HG02840 (cell line): ENCODE data around the gene OSBPL8.
"Not testable (repeated sequence)": the region's sequence is repeated elsewhere in the genome, so short reads cannot be mapped to it uniquely, and the experiment has no call there.

Experiments used
- ATAC-seq: cut with Tn5 transposase; IDR thresholded peaks from one replicate; pipeline ENCODE4 v1.9.1; 2021; ENCODE audit warnings: mild to moderate bottlenecking, moderate library complexity, moderate number of reproducible peaks; ENCODE audit not compliant: unreplicated experiment, low FRiP score

The OSBPL8 gene

DNA sequence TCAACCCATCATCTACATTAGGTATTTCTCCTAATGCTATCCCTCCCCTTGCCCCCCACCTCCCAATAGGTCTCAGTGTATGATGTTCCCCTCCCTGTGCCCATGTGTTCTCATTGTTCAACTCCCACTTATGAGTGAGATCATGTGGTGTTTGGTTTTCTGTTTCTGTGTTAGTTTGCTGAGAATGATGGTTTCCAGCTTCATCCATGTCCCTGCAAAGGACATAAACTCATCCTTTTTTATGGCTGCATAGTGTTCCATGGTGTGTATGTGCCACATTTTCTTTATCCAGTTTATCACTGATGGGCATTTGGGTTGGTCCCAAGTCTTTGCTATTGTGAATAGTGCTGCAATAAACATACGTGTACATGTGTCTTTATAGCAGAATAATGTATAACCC is 182.7 kb downstream of the OSBPL8 start:
- ATAC-seq = not testable (repeated sequence)

- ATAC-seq = no peak
These were observed 183.6 kb downstream of the OSBPL8 start for GRCh38 chr12:76375939-76376338.

DNA sequence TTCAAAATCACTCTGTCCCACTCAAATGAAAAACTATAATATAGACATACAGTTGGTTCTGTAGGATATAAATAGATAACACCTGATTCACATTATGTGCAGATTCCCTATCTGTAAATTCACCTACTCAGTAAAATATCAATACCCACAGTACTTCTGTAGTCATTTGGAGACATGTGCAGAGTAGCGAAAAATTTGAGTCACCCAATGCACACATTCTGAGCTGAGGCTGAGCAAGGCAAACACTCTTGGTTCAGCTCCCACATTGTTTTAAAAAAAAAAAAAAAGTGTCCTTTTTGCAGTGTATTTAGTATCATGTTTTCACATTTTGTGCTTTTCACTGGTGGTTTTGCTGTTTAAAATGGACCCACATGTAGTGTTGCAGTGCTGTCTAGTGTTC is 184.1 kb downstream of the OSBPL8 start:
- no peak for ATAC-seq

DNA sequence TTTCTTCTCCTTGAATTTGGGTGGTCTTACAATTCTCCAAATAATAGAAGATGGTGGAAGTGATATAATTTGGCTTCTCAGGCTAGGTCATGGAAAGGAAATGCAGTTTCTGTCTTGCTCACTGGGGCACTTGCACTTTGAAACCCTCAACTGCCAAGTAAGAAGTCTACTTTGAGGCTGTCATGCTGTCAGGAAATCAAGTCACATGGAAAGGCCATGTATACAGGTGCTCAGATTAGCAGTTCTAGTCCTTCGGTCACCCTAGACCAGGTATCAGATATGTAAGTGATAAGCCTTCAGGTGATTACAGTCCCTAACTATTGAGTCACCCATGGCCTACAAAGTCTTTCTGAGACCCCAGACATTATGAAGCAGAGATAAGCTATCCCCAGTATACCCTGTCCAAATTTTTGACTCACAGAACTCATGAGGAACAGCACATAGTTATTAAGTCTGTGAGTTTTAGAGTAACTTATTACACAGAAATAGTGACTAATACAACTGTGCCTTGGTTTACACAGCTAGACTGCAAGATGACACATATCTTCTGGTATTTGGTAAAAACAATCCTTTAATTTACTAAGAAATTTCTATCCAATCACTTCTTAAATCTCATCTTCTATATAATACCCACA is 185.1 kb downstream of the OSBPL8 start:
- no peak for ATAC-seq

DNA sequence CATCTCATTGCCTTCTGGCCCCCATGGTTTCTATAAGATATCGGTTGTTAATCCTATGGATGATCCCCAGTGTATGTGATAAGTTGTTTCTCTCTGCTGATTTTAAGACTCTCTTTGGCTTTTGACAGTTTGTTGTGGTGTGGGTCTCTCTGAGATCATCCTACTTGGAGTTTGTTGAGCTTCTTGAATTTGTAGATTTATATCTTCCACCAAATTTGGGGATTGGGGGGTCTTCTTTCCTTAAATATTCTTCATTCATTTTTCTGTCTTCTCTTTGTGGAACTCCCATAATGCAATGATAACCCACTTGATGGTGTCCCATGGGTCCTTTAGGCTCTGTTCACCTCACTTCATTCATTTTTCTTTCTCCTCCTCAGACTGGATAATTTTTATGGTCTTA is 191.3 kb downstream of the OSBPL8 start:
- no peak for ATAC-seq

- ATAC-seq = no peak
These were observed 193.4 kb downstream of the OSBPL8 start for GRCh38 chr12:76366163-76366562.

DNA sequence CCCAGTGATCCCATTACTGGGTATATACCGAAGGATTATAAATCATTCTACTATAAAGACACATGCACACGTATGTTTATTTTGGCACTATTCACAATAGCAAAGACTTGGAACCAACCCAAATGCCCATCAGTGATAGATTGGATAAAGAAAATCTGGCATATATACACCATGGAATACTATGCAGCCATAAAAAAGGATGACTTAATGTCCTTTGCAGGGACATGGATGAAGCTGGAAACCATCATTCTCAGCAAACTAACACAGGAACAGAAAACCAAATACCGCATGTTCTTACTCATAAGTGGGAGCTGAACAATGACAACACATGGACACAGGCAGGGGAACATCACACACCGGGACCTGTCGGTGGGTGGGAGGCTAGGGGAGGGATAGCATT is 195.4 kb downstream of the OSBPL8 start:
- ATAC-seq = not testable (repeated sequence)

DNA sequence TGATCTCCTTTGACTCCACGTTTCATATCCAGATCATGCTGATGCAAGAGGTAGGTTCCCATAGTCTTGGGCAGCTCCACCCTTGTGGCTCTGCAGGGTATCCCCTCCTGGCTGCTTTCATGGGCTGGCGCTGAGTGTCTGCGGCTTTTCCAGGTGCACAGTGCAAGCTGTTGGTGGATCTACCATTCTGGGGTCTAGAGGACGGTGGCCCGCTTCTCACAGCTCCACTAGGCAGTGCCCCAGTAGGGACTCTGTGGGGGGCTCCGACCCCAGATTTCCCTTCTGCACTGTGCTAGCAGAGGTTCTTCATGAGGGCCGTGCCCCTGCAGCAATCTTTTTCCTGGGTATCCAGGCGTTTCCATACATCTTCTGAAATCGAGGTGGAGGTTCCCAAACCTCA is 199.3 kb downstream of the OSBPL8 start:
- no peak for ATAC-seq

DNA sequence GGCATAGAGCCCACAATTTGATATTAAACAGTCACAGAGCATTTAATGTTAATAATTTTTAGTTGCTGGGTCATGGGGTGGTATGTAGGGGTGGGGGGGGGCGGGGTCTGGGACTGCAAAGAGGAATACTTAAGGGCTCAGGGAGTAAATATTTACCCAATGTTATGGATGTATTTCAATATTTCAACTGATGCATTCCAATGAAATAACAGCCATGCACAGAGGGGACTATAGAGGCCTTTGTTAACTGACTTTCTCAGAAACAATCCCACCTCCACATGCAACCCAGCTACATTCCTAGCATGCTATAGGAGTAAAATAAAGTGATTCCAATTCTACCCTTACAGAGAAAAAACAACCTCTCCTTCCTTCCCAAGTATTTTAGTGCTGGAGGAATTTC is 203.5 kb downstream of the OSBPL8 start:
- ATAC-seq = no peak

DNA sequence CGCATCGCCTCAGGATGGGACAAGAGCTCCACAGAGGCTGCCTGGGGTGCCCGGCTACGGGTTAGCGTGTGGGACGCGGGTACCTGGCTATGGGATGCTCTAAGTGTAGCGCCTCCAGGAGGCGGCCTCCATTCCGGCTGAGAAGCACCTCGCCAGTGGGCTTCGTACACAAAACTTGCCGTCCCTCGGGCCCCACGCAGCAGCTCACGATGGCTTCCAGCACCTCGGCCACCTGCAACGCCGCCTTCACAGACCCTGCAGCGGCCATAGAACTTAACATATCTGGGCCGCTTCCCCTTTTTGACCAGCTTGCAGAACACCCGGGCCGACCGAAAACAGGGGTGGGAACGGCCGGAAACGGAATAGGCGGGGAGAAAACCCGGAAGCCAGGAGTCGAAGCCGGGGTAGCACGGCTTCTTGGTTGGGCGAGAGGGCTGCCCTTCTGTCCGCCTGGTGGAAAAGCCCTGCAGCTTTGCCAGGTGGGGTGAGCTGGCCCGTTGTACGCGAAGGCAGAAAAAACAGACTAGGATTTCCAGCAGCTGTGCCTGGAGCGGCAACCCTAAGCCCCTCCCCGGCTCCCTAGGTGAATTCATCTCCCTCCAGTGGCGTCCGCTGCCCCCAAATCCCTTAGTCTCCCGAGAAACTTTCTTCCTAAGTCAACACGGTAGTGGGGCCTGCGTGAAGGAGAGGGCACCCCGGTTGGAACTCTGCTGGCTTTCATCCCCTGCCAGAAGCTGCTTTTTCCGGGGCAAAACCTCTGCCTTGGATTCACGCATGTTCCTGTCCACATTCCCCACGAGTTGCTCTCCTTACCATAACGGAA is 211.3 kb downstream of the OSBPL8 start, which contains the start of gene BBS10:
TSS of gene BBS10 (minus strand) at position 337 of the 823 bp plus-strand sequence. CDS start at position 280, 57 bp downstream.
- peak; percentile 99 for ATAC-seq

GRCh38 chr12:76346798-76347420 is 212.7 kb downstream of the OSBPL8 start:
- no peak for ATAC-seq

- ATAC-seq = no peak
These were observed 213.3 kb downstream of the OSBPL8 start for GRCh38 chr12:76346236-76346635.

- no peak for ATAC-seq
These were observed 214.0 kb downstream of the OSBPL8 start for GRCh38 chr12:76345569-76345968.

- ATAC-seq = no peak
These were observed 218.0 kb downstream of the OSBPL8 start for GRCh38 chr12:76341436-76342030.

GRCh38 chr12:76340680-76341435 is 218.7 kb downstream of the OSBPL8 start:
- ATAC-seq = no peak

- ATAC-seq = no peak
These were observed 222.0 kb downstream of the OSBPL8 start for GRCh38 chr12:76337583-76337982.

DNA sequence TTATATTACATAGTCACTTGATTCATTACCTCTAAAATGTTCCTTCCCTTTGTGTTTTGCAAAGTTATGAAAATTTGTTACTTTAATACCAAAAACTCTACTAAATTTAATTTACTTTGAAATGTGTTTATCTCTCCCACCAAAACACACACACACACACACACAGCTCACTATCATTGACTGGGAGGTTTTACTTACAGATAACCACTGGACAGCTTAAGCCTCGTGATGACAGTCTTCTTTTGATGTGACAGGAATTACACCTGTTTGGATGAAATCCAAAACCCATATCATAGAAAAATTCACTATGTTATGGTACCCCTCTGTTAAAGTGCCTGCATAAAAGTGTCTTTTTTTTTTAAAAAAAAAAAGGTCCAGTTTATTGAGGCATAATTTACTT is 227.0 kb downstream of the OSBPL8 start:
- no peak for ATAC-seq

GRCh38 chr12:76329606-76330005 is 230.0 kb downstream of the OSBPL8 start:
- no peak for ATAC-seq

- no peak for ATAC-seq
These were observed 230.4 kb downstream of the OSBPL8 start for GRCh38 chr12:76329159-76329558.

- ATAC-seq = not testable (repeated sequence)
These were observed 239.8 kb downstream of the OSBPL8 start for GRCh38 chr12:76319595-76320319.
